Activated CD4-positive, CD25-positive, alpha-beta regulatory T cell treated with anti-CD3 and anti-CD28 coated beads, Interleukin-2, amount 50 U/mL, for 72 hours (primary cell): ENCODE measurements around the gene ADPRHL1.
"Not testable (repeated sequence)": the region's sequence is repeated elsewhere in the genome, so short reads cannot be mapped to it uniquely, and the experiment has no call there.

Source experiments
- DNase-seq: peaks from one replicate; pipeline ENCODE4 v3.0.0; 2021

ADPRHL1 gene

GRCh38 chr13:113476811-113477210, 23.5 kb upstream of the ADPRHL1 start:
- DNase-seq: no peak

GRCh38 chr13:113475911-113476310, 22.6 kb upstream of the ADPRHL1 start:
- DNase-seq: no peak

GRCh38 chr13:113475280-113475679, 22.0 kb upstream of the ADPRHL1 start:
- no peak for DNase-seq

GRCh38 chr13:113474179-113474578, 20.9 kb upstream of the ADPRHL1 start:
- DNase-seq: no peak

GRCh38 chr13:113472355-113473025, 19.2 kb upstream of the ADPRHL1 start:
- DNase-seq: no peak

GRCh38 chr13:113471844-113472243, 18.6 kb upstream of the ADPRHL1 start:
- no peak for DNase-seq

- not testable (repeated sequence) for DNase-seq
These were observed 17.4 kb upstream of the ADPRHL1 start for GRCh38 chr13:113470635-113471163.

GRCh38 chr13:113470073-113470472, 16.8 kb upstream of the ADPRHL1 start:
- DNase-seq: no peak

- no peak for DNase-seq
These were observed 16.3 kb upstream of the ADPRHL1 start for GRCh38 chr13:113469582-113469981.

- no peak for DNase-seq
These were observed 15.3 kb upstream of the ADPRHL1 start for GRCh38 chr13:113468472-113469201.

GRCh38 chr13:113468029-113468428, 14.7 kb upstream of the ADPRHL1 start:
- DNase-seq: no peak

- DNase-seq: no peak
These were observed 13.1 kb upstream of the ADPRHL1 start for GRCh38 chr13:113466383-113466782.

GRCh38 chr13:113465300-113465699, 12.0 kb upstream of the ADPRHL1 start:
- DNase-seq: no peak

GRCh38 chr13:113464476-113464875, 11.2 kb upstream of the ADPRHL1 start:
- no peak for DNase-seq

GRCh38 chr13:113461022-113461751, 7.9 kb upstream of the ADPRHL1 start:
- DNase-seq: no peak

- no peak for DNase-seq
These were observed 7.3 kb upstream of the ADPRHL1 start for GRCh38 chr13:113460599-113460998.

- no peak for DNase-seq
These were observed 6.8 kb upstream of the ADPRHL1 start for GRCh38 chr13:113460064-113460555.

- DNase-seq: no peak
These were observed 5.2 kb upstream of the ADPRHL1 start for GRCh38 chr13:113458253-113459065.

- no peak for DNase-seq
These were observed 4.2 kb upstream of the ADPRHL1 start for GRCh38 chr13:113457510-113457909.

- DNase-seq: no peak
These were observed 2.9 kb upstream of the ADPRHL1 start for GRCh38 chr13:113456116-113456702.

- DNase-seq: no peak
These were observed 2.1 kb upstream of the ADPRHL1 start for GRCh38 chr13:113455384-113455783.

- DNase-seq: no peak
These were observed 1.6 kb upstream of the ADPRHL1 start for GRCh38 chr13:113454936-113455335.
